SK-N-SH (cell line): ENCODE data around the gene NR3C1.

Source experiments
- EP300 ChIP-seq, 2 experiments: IDR thresholded peaks; 2 replicates each; pipeline versions ENCODE4 v1.4.0 to v1.6.1; 2012; ENCODE audit warnings: borderline replicate concordance in 1 of 2, low read depth in 1 of 2, low read length in 1 of 2
- EZH2phosphoT487 ChIP-seq: fragments of 200-600 bp; sonication (generic); IDR thresholded peaks from 2 replicates; pipeline ENCODE4 v1.6.1; 2017; ENCODE audit warnings: low read depth, mixed run types, mild to moderate bottlenecking, antibody characterized with exemption, moderate library complexity, borderline replicate concordance
- POLR2AphosphoS5 ChIP-seq: IDR thresholded peaks from 2 replicates; pipeline ENCODE4 v1.6.1; 2012; ENCODE audit warnings: low read depth, low read length
- RFX5 ChIP-seq: IDR thresholded peaks from 2 replicates; pipeline ENCODE4 v1.6.1; 2012; ENCODE audit warnings: mild to moderate bottlenecking, improper control_type of control experiment, low read length
- SIN3A ChIP-seq: IDR thresholded peaks from 2 replicates; pipeline ENCODE4 v1.6.1; 2012; ENCODE audit warnings: low read depth, mild to moderate bottlenecking, low read length, moderate library complexity, borderline replicate concordance
- YY1 ChIP-seq: IDR thresholded peaks from 2 replicates; pipeline ENCODE4 v1.4.0; 2012; ENCODE audit warnings: low read depth, mild to moderate bottlenecking
- TF ChIP-seq, protein P1 (sequence below): fragments of 200-600 bp; sonication (generic); IDR thresholded peaks from 2 replicates; pipeline ENCODE4 v1.6.1; 2017; ENCODE audit warnings: antibody characterized with exemption, mild to moderate bottlenecking, moderate library complexity
- TF ChIP-seq, protein P2 (sequence below): IDR thresholded peaks from 2 replicates; pipeline ENCODE4 v1.6.1; 2012; ENCODE audit warnings: mild to moderate bottlenecking, low read depth, low read length, moderate library complexity
- TF ChIP-seq, protein P3 (sequence below): IDR thresholded peaks from 2 replicates; pipeline ENCODE4 v1.4.0; 2012; ENCODE audit warnings: low read depth

DNA sequence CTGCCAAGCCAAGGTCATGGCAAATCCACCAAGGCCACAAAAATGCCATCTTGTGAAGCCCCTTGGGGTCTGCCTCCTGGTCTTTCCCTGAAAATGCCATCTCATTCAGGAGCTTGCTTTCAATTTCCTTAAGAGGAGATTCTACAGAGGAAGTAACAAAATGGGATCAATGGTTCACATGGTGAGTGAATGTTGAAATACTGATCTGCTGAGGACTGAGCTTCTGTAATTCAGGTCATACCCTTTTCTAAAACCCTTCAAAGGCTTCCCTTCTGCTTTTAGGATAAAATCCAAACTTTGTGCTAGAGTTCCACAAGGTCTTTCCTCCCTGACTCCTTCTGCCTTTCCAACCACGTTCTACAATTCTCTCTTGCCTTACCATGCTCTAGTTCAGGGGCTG lies 24.7 kb upstream of the NR3C1 start:
- TF ChIP-seq POLR2AphosphoS5 (no peak), EZH2phosphoT487 (no peak), RFX5 (no peak), EP300 (IDR thresholded peaks at IDR 0.05; ENCODE audit: borderline replicate concordance in 1 of 2, low read depth in 1 of 2, low read length in 1 of 2) (no peak), YY1 (no peak), SIN3A (no peak)
- TF ChIP-seq, protein P1, sequence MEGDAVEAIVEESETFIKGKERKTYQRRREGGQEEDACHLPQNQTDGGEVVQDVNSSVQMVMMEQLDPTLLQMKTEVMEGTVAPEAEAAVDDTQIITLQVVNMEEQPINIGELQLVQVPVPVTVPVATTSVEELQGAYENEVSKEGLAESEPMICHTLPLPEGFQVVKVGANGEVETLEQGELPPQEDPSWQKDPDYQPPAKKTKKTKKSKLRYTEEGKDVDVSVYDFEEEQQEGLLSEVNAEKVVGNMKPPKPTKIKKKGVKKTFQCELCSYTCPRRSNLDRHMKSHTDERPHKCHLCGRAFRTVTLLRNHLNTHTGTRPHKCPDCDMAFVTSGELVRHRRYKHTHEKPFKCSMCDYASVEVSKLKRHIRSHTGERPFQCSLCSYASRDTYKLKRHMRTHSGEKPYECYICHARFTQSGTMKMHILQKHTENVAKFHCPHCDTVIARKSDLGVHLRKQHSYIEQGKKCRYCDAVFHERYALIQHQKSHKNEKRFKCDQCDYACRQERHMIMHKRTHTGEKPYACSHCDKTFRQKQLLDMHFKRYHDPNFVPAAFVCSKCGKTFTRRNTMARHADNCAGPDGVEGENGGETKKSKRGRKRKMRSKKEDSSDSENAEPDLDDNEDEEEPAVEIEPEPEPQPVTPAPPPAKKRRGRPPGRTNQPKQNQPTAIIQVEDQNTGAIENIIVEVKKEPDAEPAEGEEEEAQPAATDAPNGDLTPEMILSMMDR = no peak
- TF ChIP-seq, protein P2, sequence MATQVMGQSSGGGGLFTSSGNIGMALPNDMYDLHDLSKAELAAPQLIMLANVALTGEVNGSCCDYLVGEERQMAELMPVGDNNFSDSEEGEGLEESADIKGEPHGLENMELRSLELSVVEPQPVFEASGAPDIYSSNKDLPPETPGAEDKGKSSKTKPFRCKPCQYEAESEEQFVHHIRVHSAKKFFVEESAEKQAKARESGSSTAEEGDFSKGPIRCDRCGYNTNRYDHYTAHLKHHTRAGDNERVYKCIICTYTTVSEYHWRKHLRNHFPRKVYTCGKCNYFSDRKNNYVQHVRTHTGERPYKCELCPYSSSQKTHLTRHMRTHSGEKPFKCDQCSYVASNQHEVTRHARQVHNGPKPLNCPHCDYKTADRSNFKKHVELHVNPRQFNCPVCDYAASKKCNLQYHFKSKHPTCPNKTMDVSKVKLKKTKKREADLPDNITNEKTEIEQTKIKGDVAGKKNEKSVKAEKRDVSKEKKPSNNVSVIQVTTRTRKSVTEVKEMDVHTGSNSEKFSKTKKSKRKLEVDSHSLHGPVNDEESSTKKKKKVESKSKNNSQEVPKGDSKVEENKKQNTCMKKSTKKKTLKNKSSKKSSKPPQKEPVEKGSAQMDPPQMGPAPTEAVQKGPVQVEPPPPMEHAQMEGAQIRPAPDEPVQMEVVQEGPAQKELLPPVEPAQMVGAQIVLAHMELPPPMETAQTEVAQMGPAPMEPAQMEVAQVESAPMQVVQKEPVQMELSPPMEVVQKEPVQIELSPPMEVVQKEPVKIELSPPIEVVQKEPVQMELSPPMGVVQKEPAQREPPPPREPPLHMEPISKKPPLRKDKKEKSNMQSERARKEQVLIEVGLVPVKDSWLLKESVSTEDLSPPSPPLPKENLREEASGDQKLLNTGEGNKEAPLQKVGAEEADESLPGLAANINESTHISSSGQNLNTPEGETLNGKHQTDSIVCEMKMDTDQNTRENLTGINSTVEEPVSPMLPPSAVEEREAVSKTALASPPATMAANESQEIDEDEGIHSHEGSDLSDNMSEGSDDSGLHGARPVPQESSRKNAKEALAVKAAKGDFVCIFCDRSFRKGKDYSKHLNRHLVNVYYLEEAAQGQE = no peak
- TF ChIP-seq, protein P3, sequence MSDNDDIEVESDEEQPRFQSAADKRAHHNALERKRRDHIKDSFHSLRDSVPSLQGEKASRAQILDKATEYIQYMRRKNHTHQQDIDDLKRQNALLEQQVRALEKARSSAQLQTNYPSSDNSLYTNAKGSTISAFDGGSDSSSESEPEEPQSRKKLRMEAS = no peak
